Measurements from ENCODE around the gene S100A1.

- TF ChIP-seq CTCF (conservative IDR thresholded peaks at IDR 0.05; ENCODE audit: low read length) (no peak), EZH2phosphoT487 (IDR thresholded peaks at IDR 0.05; ENCODE audit: borderline replicate concordance) (no peak)
Measured at GRCh38 chr1:153578936-153579335, 49.3 kb upstream of the S100A1 start.

All from Loucy (cell line).